ENCODE results near the gene LENG8. TPM values are rescaled to one million over a fixed set of nuclear protein-coding genes. Genes with fewer than 3 reads are reported as not detected.

Gene LENG8
- total and polyA plus RNA-seq, 2 of the 4 experiments (the other 2 are of a cell fraction): 21.1 to 93.9 TPM

DNA sequence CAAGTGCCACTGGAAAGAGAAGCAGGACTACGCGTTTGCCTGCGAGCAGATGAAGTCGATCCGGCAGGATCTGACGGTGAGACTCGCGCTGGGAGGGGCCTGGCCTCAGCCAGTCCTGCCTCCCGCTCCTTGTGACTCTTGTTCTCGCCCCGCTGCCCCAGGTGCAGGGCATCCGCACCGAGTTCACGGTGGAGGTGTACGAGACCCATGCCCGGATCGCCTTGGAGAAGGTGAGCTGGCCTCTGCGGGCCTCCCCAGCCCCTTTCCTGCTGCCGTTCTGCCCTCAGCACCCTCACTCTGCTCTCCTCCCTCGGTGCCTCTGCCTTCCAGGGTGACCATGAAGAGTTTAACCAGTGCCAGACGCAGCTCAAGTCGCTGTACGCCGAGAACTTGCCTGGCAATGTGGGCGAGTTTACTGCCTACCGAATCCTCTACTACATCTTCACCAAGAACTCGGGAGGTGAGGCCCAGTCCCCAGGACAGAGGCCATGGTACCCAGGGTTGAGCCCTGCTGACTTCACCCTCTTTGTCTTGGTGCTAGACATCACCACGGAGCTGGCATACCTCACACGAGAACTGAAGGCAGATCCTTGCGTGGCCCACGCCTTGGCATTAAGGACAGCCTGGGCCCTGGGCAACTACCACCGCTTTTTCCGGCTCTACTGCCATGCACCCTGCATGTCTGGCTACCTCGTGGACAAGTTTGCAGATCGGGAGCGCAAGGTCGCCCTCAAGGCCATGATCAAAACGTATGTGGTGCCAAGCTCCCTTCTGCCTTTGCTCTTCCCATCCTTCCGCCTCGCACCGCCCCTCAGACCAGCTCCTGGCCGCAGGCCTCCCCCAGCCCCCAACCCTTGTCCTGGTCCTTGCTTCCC, 9.0 kb downstream of the LENG8 start:
- Histone ChIP-seq H2BK5ac (ENCODE audit: low read depth, low read length, poor library complexity, severe bottlenecking) (no peak overlapping the region), H3K27ac (ENCODE audit: insufficient read depth, low read length) (no peak overlapping the region), H2AK9ac (replicated peaks; ENCODE audit: low read depth, low read length, poor library complexity) (no peak overlapping the region), H3K4me3 (ENCODE audit: insufficient read depth, low read depth, low read length) (no peak overlapping the region), H3K9ac (ENCODE audit: low read depth, low read length) (no peak overlapping the region), H2BK120ac (ENCODE audit: low read depth, low read length) (no peak overlapping the region), H4K5ac (ENCODE audit: low read depth, low read length) (no peak overlapping the region), H3K27me3 (ENCODE audit: control insufficient read depth, insufficient read depth, low read length) (no peaks in the 10 kb centered on the region), H3K14ac (replicated peaks; ENCODE audit: low read depth, low read length) (no peak overlapping the region), H3K9me3 (ENCODE audit: control insufficient read depth, insufficient read depth, low read length) (no peaks in the 10 kb centered on the region), H4K8ac (ENCODE audit: low read depth in 2 of 2, low read length in 2 of 2) (no peak overlapping the region), H3K18ac (ENCODE audit: low read depth, low read length) (no peak overlapping the region), H3K4me2 (ENCODE audit: low read depth, low read length) (no peak overlapping the region), H3K79me1 (ENCODE audit: low read depth in 1 of 2, low read length in 2 of 2) (peaks cover 24 to 67% of the 10 kb centered on the region in 2 experiments), H4K91ac (ENCODE audit: insufficient read depth, low read depth, low read length) (no peak overlapping the region), H3K4ac (ENCODE audit: low read depth, low read length) (no peak overlapping the region), H3K56ac (ENCODE audit: extremely low read depth, insufficient read depth, low read length) (no peak overlapping the region), H4K20me1 (ENCODE audit: insufficient read depth, low read length) (peaks cover 73% of the 10 kb centered on the region), H3K4me1 (ENCODE audit: control insufficient read depth, insufficient read depth, low read length) (peaks cover 18% of the 10 kb centered on the region), H2BK20ac (ENCODE audit: low read depth, low read length) (no peak overlapping the region), H2AK5ac (ENCODE audit: low read depth, low read length) (no peak overlapping the region), H3K23ac (ENCODE audit: low read depth, low read length) (no peak overlapping the region), H2BK15ac (ENCODE audit: low read depth, low read length) (no peak overlapping the region), H3K9me1 (ENCODE audit: insufficient read depth, low read length) (peaks cover 6% of the 10 kb centered on the region; the same call in 1 of the 2 replicates), H2AFZ (replicated peaks; ENCODE audit: low read length, poor library complexity) (no peak overlapping the region), H3K36me3 (ENCODE audit: control insufficient read depth, insufficient read depth, low read length) (peaks cover 88% of the 10 kb centered on the region)
- in situ Hi-C loops (cut with MboI; ENCODE audit: low sequenced_read_pairs): loop anchor here (10.0 to 25.0 kb wide), 6 partner anchors 253 to 1679 kb away; partner anchors contain the start of genes NAT14, NDUFA3, OSCAR and PRPF31
- intact Hi-C loops (cut with micrococcal nuclease): no loop called here
- TF ChIP-seq, protein P1, sequence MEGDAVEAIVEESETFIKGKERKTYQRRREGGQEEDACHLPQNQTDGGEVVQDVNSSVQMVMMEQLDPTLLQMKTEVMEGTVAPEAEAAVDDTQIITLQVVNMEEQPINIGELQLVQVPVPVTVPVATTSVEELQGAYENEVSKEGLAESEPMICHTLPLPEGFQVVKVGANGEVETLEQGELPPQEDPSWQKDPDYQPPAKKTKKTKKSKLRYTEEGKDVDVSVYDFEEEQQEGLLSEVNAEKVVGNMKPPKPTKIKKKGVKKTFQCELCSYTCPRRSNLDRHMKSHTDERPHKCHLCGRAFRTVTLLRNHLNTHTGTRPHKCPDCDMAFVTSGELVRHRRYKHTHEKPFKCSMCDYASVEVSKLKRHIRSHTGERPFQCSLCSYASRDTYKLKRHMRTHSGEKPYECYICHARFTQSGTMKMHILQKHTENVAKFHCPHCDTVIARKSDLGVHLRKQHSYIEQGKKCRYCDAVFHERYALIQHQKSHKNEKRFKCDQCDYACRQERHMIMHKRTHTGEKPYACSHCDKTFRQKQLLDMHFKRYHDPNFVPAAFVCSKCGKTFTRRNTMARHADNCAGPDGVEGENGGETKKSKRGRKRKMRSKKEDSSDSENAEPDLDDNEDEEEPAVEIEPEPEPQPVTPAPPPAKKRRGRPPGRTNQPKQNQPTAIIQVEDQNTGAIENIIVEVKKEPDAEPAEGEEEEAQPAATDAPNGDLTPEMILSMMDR (conservative IDR thresholded peaks at IDR 0.05; ENCODE audit: low read depth, low read length): no peak
- TF ChIP-seq MXI1 (IDR thresholded peaks at IDR 0.05; ENCODE audit: borderline replicate concordance, low read depth, low read length) (no peak), RFX5 (IDR thresholded peaks at IDR 0.05; ENCODE audit: low read depth, low read length) (no peak), BHLHE40 (IDR thresholded peaks at IDR 0.05; ENCODE audit: low read depth, low read length) (no peak), POLR2A (IDR thresholded peaks at IDR 0.05; ENCODE audit: low read depth, low read length) (no peak), RCOR1 (IDR thresholded peaks at IDR 0.05; ENCODE audit: insufficient replicate concordance, low read length) (no peak), CHD1 (IDR thresholded peaks at IDR 0.05; ENCODE audit: low read depth, low read length) (no peak), FOS (IDR thresholded peaks at IDR 0.05; ENCODE audit: low read depth, low read length) (no peak), CEBPB (IDR thresholded peaks at IDR 0.05; ENCODE audit: low read depth, low read length) (no peak), MAFK (IDR thresholded peaks at IDR 0.05; ENCODE audit: low read depth, low read length) (no peak), SMC3 (IDR thresholded peaks at IDR 0.05; ENCODE audit: low read depth, low read length) (no peak), RAD21 (IDR thresholded peaks at IDR 0.05; ENCODE audit: low read length) (no peak), NFE2L2 (IDR thresholded peaks at IDR 0.05; ENCODE audit: low read depth, low read length) (no peak)
- TF ChIP-seq, protein P2, sequence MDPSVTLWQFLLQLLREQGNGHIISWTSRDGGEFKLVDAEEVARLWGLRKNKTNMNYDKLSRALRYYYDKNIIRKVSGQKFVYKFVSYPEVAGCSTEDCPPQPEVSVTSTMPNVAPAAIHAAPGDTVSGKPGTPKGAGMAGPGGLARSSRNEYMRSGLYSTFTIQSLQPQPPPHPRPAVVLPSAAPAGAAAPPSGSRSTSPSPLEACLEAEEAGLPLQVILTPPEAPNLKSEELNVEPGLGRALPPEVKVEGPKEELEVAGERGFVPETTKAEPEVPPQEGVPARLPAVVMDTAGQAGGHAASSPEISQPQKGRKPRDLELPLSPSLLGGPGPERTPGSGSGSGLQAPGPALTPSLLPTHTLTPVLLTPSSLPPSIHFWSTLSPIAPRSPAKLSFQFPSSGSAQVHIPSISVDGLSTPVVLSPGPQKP (IDR thresholded peaks at IDR 0.05; ENCODE audit: borderline replicate concordance, low read depth, low read length): no peak
- TF ChIP-seq, protein P3, sequence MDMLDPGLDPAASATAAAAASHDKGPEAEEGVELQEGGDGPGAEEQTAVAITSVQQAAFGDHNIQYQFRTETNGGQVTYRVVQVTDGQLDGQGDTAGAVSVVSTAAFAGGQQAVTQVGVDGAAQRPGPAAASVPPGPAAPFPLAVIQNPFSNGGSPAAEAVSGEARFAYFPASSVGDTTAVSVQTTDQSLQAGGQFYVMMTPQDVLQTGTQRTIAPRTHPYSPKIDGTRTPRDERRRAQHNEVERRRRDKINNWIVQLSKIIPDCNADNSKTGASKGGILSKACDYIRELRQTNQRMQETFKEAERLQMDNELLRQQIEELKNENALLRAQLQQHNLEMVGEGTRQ (IDR thresholded peaks at IDR 0.05; ENCODE audit: low read depth, low read length): no peak
- ATAC-seq (ENCODE audit: low read depth) (no peak), DNase-seq (no peak)
- dilution Hi-C loops (cut with HindIII; ENCODE audit: low sequenced_read_pairs, unreplicated experiment): no loop called here
- ChIA-PET CTCF (no interaction called here), POLR2A (ENCODE audit: unreplicated experiment) (no interaction called here)
- 95% methylated on average over 25 of the region's 42 CpGs; no CpG with 5 or more reads in 1 of the 2 experiments for WGBS, 2 experiments (ENCODE audit: extremely low coverage in 2 of 2, insufficient read length in 1 of 2)
- BruUV-seq (replicated peaks): TSS peak; percentile 23

Measured in IMR-90 (cell line).